ENCODE data around the gene SVOP.
A peak's percentile ranks its signal among the peaks of the same experiment; 100 is the strongest.
"Not testable (repeated sequence)": the region's sequence is repeated elsewhere in the genome, so short reads cannot be mapped to it uniquely, and the experiment has no call there.

The SVOP gene

DNA sequence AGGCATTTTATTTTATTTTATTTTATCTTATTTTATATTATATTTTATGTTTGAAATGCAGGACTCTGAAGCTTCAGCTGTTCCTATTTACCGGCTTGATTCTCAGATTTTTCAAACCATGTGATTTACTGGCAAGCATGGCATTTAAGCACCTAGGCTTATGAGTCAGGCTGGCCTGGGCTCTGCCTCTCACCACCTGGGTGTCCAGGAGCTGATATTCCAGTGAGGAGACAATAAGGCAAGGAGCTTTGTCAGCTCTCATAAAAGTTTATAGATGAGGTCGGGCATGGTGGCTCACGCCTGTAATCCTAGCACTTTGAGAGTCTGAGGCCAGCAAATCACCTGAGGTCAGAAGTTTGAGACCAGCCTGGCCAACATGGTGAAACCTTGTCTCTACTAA is 138.9 kb downstream of the SVOP start:
- no peak for DNase-seq

- DNase-seq, result no peak
Observed at GRCh38 chr12:108879615-108880254, 141.1 kb downstream of the SVOP start, which contains the start of gene DAO. Gene DAO (plus strand): TSS chr12:108880092. CDS start chr12:108885007, 4,915 bp downstream.

- DNase-seq, result no peak
Observed at GRCh38 chr12:108876550-108876949, 144.3 kb downstream of the SVOP start.

GRCh38 chr12:108875682-108876361 is 145.0 kb downstream of the SVOP start:
- no peak for DNase-seq

DNA sequence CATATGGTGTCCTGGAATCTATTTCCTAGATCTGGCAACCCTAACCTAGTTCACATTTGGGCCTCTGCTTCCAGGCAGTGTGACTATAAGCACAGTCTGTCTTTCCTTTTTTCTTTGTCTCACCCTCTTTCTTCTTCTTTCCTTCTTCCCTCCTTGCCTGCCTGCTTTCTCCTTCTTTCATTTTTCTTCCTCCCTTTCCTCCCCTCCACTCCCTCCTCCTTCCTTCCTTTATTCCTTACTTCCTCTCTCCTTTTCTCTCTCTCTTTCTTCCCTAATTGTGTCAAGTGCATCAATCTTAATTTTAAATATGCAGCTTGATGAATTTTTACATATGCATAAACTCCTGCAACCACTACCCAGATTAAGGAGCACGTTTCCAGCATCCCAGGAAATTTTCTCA is 145.6 kb downstream of the SVOP start:
- no peak for DNase-seq

- DNase-seq, result no peak
Observed at GRCh38 chr12:108868781-108869180, 152.1 kb downstream of the SVOP start.

GRCh38 chr12:108866083-108866482 is 154.8 kb downstream of the SVOP start:
- DNase-seq, result peak in 1 of 2 donors; percentile 35

GRCh38 chr12:108865169-108865568 is 155.7 kb downstream of the SVOP start:
- no peak for DNase-seq

DNA sequence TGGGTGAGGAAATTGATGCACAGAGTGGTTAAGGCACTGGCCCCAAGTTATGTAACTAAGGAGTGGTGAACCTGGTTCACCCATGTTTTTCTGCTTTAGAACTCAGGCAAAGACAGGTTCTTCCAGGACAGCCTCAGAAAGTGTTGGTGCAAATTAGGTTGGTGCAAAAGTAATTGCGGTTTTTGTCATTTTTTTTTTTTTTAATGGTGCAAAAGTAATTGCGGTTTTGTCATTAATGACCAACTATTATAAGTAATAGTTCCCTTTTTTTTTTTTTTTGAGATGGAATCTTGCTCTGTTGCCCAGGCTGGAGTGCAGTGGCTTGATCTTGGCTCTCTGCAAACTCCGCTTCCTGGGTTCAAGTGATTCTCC is 158.3 kb downstream of the SVOP start:
- no peak for DNase-seq

- peak; percentile 28 to 71 for DNase-seq
Observed at GRCh38 chr12:108861878-108862587, 158.8 kb downstream of the SVOP start.

DNA sequence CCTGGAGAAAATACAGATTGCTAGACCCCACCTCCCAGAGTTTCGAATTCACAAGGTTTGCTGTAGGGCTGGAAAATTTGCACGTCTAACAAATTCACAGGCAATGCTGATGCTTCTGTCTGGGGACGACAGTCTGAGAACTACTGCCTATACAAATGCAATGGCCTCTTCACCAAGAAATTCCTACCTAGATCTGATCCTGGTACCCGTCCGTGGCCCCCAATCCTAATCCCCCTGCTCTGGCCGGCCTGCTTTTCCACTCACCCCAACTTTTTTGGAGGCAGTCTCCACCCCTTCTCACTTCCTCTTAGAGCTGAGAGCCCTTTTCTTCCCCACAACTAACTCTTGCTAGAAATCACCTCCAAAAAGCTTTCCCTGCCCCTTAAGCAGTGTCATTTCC is 160.4 kb downstream of the SVOP start:
- no peak for DNase-seq

GRCh38 chr12:108859923-108860291 is 161.0 kb downstream of the SVOP start:
- DNase-seq, result no peak

DNA sequence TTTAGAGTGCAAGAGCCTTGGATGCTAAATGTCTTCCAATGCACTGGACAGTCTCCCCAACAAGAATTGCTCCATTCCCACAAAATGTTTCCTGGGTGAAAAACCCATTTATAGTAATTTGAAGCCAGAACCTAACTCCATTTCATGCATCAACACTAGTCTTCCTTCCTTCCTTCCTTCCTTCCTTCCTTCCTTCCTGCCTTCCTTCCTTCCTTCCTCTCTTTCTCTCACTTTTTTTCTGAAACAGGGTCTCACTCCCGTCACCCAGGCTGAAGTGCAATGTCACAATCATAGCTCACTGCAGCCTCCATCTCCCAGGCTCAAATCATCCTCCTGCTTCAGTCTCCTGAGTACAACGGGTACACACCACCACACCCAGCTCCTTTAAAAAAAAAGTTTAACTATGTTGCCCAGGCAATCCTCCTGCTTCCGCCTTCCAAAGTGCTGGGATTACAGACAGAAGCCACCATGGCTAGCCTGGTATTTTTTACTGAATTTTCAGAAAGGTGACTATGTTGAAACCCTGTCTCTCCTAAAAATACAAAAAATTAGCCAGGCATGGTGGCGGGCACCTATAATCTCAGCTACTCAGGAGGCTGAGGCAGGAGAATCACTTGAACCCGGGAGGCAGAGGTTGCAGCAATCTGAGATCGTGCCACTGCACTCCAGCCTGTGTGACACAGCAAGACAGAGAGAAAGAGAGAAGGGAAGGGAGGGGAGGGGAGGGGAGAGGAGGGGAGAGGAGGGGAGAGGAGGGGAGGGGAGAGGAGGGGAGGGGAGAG is 161.5 kb downstream of the SVOP start:
- DNase-seq, result not testable (repeated sequence)

DNA sequence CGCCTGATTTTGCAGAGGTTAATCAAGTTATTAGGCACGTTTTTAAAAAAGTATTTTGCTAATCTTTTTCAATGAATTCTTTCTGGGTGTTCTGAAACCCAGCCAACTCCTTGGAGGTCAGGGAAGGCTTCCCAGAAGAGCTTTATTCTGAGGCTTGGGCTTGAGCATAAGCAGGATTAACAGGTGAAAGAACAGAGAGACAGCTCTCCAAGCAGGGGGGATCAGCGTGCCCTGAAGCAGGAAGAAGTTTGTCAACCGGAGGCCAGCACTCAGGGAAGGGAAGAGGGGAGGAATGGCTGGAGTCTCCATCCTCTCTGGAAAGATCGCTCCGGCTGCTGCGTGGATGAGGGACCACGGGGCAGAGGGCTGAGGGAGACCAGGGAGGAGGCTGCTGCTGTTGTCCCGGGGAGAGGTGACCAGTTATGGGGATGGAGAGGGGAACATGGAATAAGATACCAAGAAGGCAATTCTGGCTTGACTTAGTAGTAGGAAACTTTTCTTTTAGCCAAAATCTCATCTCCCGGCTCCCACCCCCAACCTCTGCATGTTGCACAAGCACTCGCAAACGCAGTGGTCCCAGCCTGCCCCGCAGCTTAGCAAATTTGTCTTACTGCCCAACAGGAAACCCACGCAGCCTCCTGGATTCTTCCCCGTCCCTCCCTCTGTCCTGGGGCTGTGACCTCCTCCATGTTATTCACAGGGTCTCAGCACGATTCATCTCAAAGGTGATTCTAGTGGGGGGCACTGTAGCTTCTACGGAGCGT is 162.4 kb downstream of the SVOP start:
- DNase-seq, result no peak

Measured in CD4-positive, alpha-beta T cell treated with Interleukin-4 for 1 hour (primary cell).